ENCODE results near the gene BANP. TPM values are rescaled to one million over a fixed set of nuclear protein-coding genes. Genes with fewer than 3 reads are reported as not detected.

Gene BANP
- polyA plus RNA-seq, 1 of the 3 experiments (the other 2 are of a cell fraction): 16.8 TPM

GRCh38 chr16:87959391-87959990, 8.3 kb downstream of the BANP start:
- ChIA-PET CTCF (no interaction called here), POLR2A (no interaction called here)
- TF ChIP-seq TCF12 (IDR thresholded peaks at IDR 0.05) (no peak), RFX5 (IDR thresholded peaks at IDR 0.05; ENCODE audit: low read length) (no peak), EP300 (IDR thresholded peaks at IDR 0.05; ENCODE audit: borderline replicate concordance in 1 of 2, low read depth in 1 of 2, low read length in 1 of 2) (no peak), TAF1 (IDR thresholded peaks at IDR 0.05; ENCODE audit: borderline replicate concordance, low read depth, low read length) (no peak), TEAD4 (IDR thresholded peaks at IDR 0.05; ENCODE audit: borderline replicate concordance, insufficient read depth) (no peak), ELF1 (IDR thresholded peaks at IDR 0.05) (no peak)
- WGBS (ENCODE audit: low lambda C conversion rate): 96% methylated on average over 23 of the region's 23 CpGs
- Histone ChIP-seq H4K20me1 (ENCODE audit: insufficient read depth) (no peaks in the 10 kb centered on the region), H3K9me3 (no peaks in the 10 kb centered on the region), H3K27me3 (ENCODE audit: insufficient read depth) (no peaks in the 10 kb centered on the region), H2AFZ (ENCODE audit: low read depth) (no peak overlapping the region), H3K4me1 (ENCODE audit: control insufficient read depth in 1 of 2, insufficient read depth in 2 of 2, low read depth in 1 of 2, low read length in 1 of 2) (peaks cover 21 to 24% of the 10 kb centered on the region in 2 experiments; a peak in 2 of 4 replicates), H3K9me2 (no peaks in the 10 kb centered on the region), H3K36me3 (replicated peaks in 1 of 2; ENCODE audit: control insufficient read depth in 1 of 2, insufficient read depth in 2 of 2, low read length in 1 of 2) (peaks cover 0 to 5% of the 10 kb centered on the region in 2 experiments), H3K27ac (ENCODE audit: low read depth in 2 of 2, low read length in 1 of 2) (no peak overlapping the region), H3K4me2 (no peak overlapping the region), H3K9ac (no peak overlapping the region), H3F3A (replicated peaks; ENCODE audit: insufficient read depth) (peaks cover 20% of the 10 kb centered on the region), H3K79me2 (ENCODE audit: insufficient read depth) (peaks cover 72% of the 10 kb centered on the region), H3K4me3 (ENCODE audit: low read depth in 2 of 2, low read length in 1 of 2) (no peak overlapping the region)
- no peak for DNase-seq

- peaks cover 24 to 26% of the 10 kb centered on the region in 2 experiments; a peak in 2 of 4 replicates for H3K4me1 ChIP-seq (ENCODE audit: control insufficient read depth in 1 of 2, insufficient read depth in 2 of 2, low read depth in 1 of 2, low read length in 1 of 2)
- no peak for DNase-seq
- no peak overlapping the region for H3K4me3 ChIP-seq (ENCODE audit: low read depth in 2 of 2, low read length in 1 of 2)
- no peaks in the 10 kb centered on the region for H3K9me3 ChIP-seq
- no peaks in the 10 kb centered on the region for H3K27me3 ChIP-seq (ENCODE audit: insufficient read depth)
- no peak overlapping the region for H3K4me2 ChIP-seq
- H3K36me3 ChIP-seq (replicated peaks in 1 of 2; ENCODE audit: control insufficient read depth in 1 of 2, insufficient read depth in 2 of 2, low read length in 1 of 2): peaks cover 0 to 2% of the 10 kb centered on the region in 2 experiments
- no peak overlapping the region for H2AFZ ChIP-seq (ENCODE audit: low read depth)
- TF ChIP-seq TAF1 (IDR thresholded peaks at IDR 0.05; ENCODE audit: borderline replicate concordance, low read depth, low read length) (no peak), PBX3 (IDR thresholded peaks at IDR 0.05) (no peak), MAX (IDR thresholded peaks at IDR 0.05; ENCODE audit: low read depth) (no peak), NRF1 (IDR thresholded peaks at IDR 0.05; ENCODE audit: low read depth, low read length) (no peak), USF1 (IDR thresholded peaks at IDR 0.05; ENCODE audit: borderline replicate concordance, low read depth) (no peak), NFIC (IDR thresholded peaks at IDR 0.05; ENCODE audit: borderline replicate concordance) (no peak), IRF3 (IDR thresholded peaks at IDR 0.05; ENCODE audit: low read depth, low read length) (no peak), RFX5 (IDR thresholded peaks at IDR 0.05; ENCODE audit: low read length) (no peak), RCOR1 (IDR thresholded peaks at IDR 0.05; ENCODE audit: low read length) (no peak), GATA2 (CRISPR knock-in tag; IDR thresholded peaks at IDR 0.05) (no peak), MXI1 (IDR thresholded peaks at IDR 0.05; ENCODE audit: low read depth, low read length) (no peak), FOXJ3 (CRISPR knock-in tag; IDR thresholded peaks at IDR 0.05) (no peak)
- no peak overlapping the region for H3K27ac ChIP-seq (ENCODE audit: low read depth in 2 of 2, low read length in 1 of 2)
- H3K9me2 ChIP-seq: no peaks in the 10 kb centered on the region
- peaks cover 20% of the 10 kb centered on the region for H3F3A ChIP-seq (replicated peaks; ENCODE audit: insufficient read depth)
- CTCF ChIA-PET: interaction anchor here (1.1 to 1.8 kb wide), 2 partner anchors 8 to 181 kb away, joined by 3 to 4 read pairs; no protein-coding TSS in a partner anchor
- POLR2A ChIA-PET: no interaction called here
- WGBS (ENCODE audit: low lambda C conversion rate): 96% methylated on average over 5 of the region's 5 CpGs
- peaks cover 72% of the 10 kb centered on the region for H3K79me2 ChIP-seq (ENCODE audit: insufficient read depth)
- H4K20me1 ChIP-seq (ENCODE audit: insufficient read depth): no peaks in the 10 kb centered on the region
- H3K9ac ChIP-seq: no peak overlapping the region
Measured at GRCh38 chr16:87960296-87960695, 9.1 kb downstream of the BANP start.
